ENCODE results near the gene ODF4.
"Not testable (repeated sequence)": the region's sequence is repeated elsewhere in the genome, so short reads cannot be mapped to it uniquely, and the experiment has no call there.

Gene ODF4

GRCh38 chr17:8368193-8368592, 28.6 kb downstream of the ODF4 start:
- DNase-seq (ENCODE audit: low spot score): no peak

GRCh38 chr17:8369944-8370343, 30.3 kb downstream of the ODF4 start:
- DNase-seq (ENCODE audit: low spot score): no peak

DNA sequence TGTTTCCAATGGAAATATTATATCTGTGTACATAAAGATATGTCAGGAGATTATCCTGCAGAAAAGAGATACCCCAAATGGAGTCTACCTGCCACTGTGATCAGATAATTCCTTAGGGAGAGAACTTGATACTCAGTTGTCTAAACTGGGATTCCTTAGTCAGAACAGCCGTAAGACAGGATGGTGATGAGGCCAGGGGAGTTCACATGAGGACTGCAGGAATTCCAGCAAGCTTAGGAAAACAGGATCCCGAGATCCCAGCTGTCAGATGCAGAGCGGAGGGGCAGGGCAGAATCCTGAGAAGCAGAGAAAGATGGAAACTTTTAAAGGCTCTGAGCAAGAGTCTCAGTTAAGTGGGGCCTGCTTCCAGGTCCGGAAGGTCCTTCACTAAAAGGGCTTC, 32.1 kb downstream of the ODF4 start:
- no peak for DNase-seq (ENCODE audit: low spot score)

DNA sequence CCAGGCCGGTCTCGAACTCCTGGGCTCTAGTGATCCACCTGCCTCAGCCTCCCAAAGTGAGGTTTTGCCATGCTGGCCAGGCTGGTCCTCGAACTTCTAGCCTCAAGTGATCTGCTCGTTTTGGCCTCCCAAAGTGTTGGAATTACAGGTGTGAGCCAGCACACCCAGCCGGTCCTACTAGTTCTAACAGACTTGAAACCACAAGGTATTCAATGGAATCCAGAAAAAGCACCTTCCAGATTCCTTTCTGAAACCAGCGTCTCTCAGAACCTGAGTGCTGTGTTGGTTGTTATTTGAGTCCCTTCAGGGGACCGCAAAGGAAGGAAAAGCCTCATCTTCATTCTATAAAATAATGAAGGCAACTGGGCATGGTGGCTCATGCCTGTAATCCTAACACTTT, 32.8 kb downstream of the ODF4 start:
- DNase-seq (ENCODE audit: low spot score): no peak

GRCh38 chr17:8373856-8374255, 34.2 kb downstream of the ODF4 start:
- DNase-seq (ENCODE audit: low spot score): not testable (repeated sequence)

- DNase-seq (ENCODE audit: low spot score): no peak
These were observed 36.2 kb downstream of the ODF4 start for GRCh38 chr17:8375738-8376259.

- DNase-seq (ENCODE audit: low spot score): peak; percentile 85
These were observed 36.8 kb downstream of the ODF4 start, which contains the start of gene KRABD2 for GRCh38 chr17:8376271-8377067. TSS of gene KRABD2 (minus strand) at chr17:8376704.

DNA sequence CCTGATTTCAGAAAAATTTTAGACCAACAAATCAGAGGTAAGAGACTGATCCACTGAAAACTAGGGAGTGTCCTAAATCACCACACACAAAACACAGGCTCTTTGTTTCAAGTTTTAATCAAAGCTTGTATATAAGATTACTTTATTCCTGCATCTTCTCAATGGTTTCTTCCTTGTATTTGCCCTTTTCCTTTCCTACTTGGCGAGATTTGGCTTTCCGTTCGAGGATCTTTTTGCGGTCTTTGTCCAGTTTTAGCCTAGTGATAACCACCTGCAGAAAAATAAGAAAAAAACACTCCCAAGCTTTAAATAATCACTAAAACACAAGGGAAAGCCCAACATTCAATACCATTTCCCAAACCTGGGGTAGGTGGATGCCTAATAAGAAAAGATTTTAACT, 37.8 kb downstream of the ODF4 start:
- no peak for DNase-seq (ENCODE audit: low spot score)

- DNase-seq (ENCODE audit: low spot score): not testable (repeated sequence)
These were observed 38.5 kb downstream of the ODF4 start for GRCh38 chr17:8378117-8378516.

GRCh38 chr17:8380049-8380448, 40.4 kb downstream of the ODF4 start:
- DNase-seq (ENCODE audit: low spot score): no peak

- DNase-seq (ENCODE audit: low spot score): no peak
These were observed 42.6 kb downstream of the ODF4 start for GRCh38 chr17:8382052-8382879.

- DNase-seq (ENCODE audit: low spot score): no peak
These were observed 43.2 kb downstream of the ODF4 start for GRCh38 chr17:8382880-8383142.

DNA sequence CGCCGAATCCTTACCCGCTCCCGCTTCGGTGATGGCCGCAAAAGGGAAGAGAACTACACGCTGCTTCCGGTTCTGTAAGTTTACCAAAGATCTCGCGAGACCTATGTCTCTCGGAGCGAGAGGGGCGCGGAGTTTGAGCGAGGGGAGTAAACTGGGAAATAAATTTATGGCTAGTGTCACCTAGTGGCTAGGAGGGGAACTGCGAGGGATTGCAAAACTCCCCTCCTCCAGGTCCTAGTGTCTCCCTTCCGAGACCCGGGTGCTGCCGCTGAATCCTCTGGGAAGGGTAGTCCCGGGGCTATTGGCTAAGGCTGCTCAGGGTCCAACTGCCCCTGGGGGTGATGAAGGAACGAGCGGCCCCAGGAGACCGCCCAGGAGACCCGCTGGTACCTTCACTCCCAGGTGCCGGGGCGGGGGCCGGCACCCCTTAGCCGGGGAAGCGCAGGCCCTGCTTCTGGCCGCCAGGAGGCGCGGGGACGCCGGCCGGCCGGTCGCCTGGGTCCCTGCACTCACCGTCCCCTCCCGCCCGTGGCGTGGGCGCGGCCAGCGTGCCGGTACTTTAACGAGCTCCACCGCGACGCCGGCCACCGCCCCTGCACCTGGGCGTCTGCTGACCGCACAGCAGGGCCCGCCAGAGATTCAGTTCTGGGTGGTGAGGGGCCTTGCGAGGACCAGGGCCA, 43.6 kb downstream of the ODF4 start, which contains the start of gene RPL26:
Gene RPL26 (minus strand): TSS at position 51 of the 680 bp plus-strand sequence. CDS start 883 bp downstream, outside the sequence.
- peak; percentile 98 for DNase-seq (ENCODE audit: low spot score)

DNA sequence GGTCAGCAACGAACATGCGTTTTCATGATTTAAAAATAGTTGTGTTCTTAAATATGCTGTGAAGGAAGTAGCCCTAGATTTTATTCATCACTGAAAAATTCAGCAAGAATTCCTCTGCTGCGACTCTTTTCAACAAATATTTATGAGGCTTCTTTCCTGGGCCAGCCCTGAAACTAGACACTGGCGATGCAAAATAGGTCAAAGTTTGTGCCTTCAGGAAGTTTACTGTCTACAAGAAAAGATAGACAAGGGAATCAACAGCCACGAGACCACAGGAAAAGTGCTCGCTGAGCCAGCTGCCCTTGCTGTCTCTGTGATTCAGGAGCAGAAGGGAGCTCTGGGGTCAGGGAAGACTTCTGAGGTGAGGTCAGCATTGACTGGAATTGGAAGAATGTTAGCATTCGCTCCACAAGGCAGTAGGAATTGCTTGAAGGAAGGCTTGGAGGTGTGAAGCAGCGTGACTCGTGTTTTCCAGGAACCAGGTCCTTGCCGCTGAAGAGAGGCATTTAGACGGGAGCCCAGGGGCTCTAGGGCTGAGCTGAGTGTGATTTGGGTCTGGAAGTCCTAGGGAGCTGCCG, 45.2 kb downstream of the ODF4 start:
- no peak for DNase-seq (ENCODE audit: low spot score)

- DNase-seq (ENCODE audit: low spot score): no peak
These were observed 47.2 kb downstream of the ODF4 start for GRCh38 chr17:8386841-8387240.

- DNase-seq (ENCODE audit: low spot score): no peak
These were observed 48.4 kb downstream of the ODF4 start for GRCh38 chr17:8387914-8388651.

GRCh38 chr17:8391711-8392110, 52.1 kb downstream of the ODF4 start:
- DNase-seq (ENCODE audit: low spot score): no peak

DNA sequence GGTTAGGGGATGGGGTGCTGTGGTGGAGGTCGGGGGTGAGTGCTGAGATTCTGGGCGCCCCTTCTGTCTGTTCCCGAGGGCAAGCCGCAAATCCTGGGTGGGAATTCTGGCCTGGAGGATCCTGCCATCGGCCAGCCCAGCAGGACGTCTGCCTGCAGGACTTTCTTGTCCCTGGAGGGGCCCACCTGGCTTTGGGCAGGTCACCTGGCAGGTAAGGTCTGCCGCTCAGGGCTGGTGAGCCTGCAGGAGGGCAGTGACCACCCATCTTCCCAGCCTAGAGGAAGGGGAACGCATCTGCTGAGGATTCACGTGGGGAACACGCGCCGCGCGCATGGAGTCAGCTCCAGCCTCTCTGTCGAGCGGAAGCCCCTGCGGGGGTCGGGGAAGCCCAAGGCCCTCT, 52.6 kb downstream of the ODF4 start:
- DNase-seq (ENCODE audit: low spot score): no peak

DNA sequence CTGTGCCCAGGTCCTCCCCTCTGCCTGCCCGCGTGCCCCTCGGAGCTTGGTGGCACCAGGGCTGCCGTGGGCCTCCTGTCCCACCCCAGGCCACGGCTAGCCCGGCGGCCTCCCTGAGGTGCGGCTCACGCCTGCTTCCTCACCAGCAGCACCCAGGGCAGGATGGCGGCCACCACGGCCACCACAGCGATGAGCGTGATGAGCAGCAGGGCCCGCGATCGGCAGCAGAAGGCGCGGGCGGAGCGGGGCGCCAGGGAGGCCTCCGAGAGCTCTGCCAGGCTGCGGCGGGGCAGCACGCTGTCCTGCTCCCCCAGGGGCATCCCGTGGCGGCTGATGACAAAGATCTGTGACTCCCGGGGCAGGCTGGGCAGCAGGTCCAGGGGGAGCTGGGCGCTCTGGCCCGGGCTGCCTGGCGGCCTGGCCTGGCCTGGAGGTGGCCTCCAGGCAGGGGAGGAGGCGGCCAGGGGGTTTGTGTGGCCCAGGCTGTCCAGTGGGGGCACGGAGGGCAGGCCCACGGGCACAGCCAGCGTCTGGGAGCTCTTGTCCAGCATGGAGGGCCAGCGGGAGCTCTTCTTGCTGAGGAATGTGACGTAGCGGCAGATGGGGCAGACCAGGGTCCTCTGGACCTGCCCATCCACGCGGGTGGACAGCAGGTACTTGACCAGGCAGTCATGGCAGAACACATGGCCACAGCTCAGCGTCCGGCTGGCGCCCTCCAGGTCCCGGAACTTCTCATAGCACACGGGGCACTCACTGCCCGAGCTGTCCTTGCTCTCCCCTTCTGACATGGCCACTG, 53.2 kb downstream of the ODF4 start:
- no peak for DNase-seq (ENCODE audit: low spot score)

GRCh38 chr17:8393470-8394231, 54.0 kb downstream of the ODF4 start:
- no peak for DNase-seq (ENCODE audit: low spot score)

Measured in globus pallidus (tissue), 1 donor.